Activated T-helper 1 cell treated with anti-CD3 and anti-CD28 coated beads, Interleukin-12 subunit alpha, Interleukin-12 subunit beta, Interleukin-2, Interleukin-4 antibody, amounts not matched to agents 30 ng/mL and 10 ng/mL and 1 ng/mL, durations not matched to agents 14 hours and 24 hours and 36 hours (primary cell): ENCODE results near the gene CX3CL1. TPM values are rescaled to one million over a fixed set of nuclear protein-coding genes. Genes with fewer than 3 reads are reported as not detected.
"Not testable (repeated sequence)": the region's sequence is repeated elsewhere in the genome, so short reads cannot be mapped to it uniquely, and the experiment has no call there.

Source experiments
- DNase-seq: peaks from one replicate; pipeline ENCODE4 v3.0.0; 2021; ENCODE audit warnings: low spot score
- H3K27ac Mint-ChIP-seq: one replicate; pipeline ENCODE4 v1.8.0; 2021; ENCODE audit warnings: mild to moderate bottlenecking, mixed read lengths
- H3K27me3 Mint-ChIP-seq: one replicate; pipeline ENCODE4 v1.8.0; 2022; ENCODE audit warnings: mild to moderate bottlenecking, moderate library complexity, mixed read lengths; ENCODE audit not compliant: insufficient read depth
- H3K36me3 Mint-ChIP-seq: one replicate; pipeline ENCODE4 v1.8.0; 2021; ENCODE audit warnings: low read depth, mixed read lengths
- H3K4me1 Mint-ChIP-seq: one replicate; pipeline ENCODE4 v1.8.0; 2021; ENCODE audit warnings: low read depth, mixed read lengths
- H3K4me3 Mint-ChIP-seq: one replicate; pipeline ENCODE4 v1.8.0; 2021; ENCODE audit warnings: mild to moderate bottlenecking, moderate library complexity, mixed read lengths
- H3K9me3 Mint-ChIP-seq: one replicate; pipeline ENCODE4 v1.8.0; 2021; ENCODE audit warnings: mixed read lengths
- intact Hi-C: fragments of 100-400 bp; cut with micrococcal nuclease; formaldehyde crosslinking; loops from one replicate; pipeline ENCODE4 v1.15.1; 2024
- total RNA-seq: library from RNA; stranded (reverse); gene quantifications from 2 replicates; pipeline ENCODE4 v1.2.3, GENCODE V29; 2022

CX3CL1 gene
- total RNA-seq, 1 donor from 2014 or later = not detected

GRCh38 chr16:57361404-57361803 lies 10.9 kb upstream of the CX3CL1 start:
- no peak overlapping the region for H3K4me3 Mint-ChIP-seq
- H3K27me3 Mint-ChIP-seq = peaks cover 2% of the 10 kb centered on the region
- no peak for DNase-seq
- H3K27ac Mint-ChIP-seq = no peak overlapping the region
- peaks cover 11% of the 10 kb centered on the region for H3K4me1 Mint-ChIP-seq
- no peaks in the 10 kb centered on the region for H3K9me3 Mint-ChIP-seq
- H3K36me3 Mint-ChIP-seq = no peaks in the 10 kb centered on the region
- intact Hi-C loops = no loop called here

GRCh38 chr16:57364143-57364542 lies 8.1 kb upstream of the CX3CL1 start:
- Mint-ChIP-seq H3K9me3 (no peaks in the 10 kb centered on the region), H3K36me3 (no peaks in the 10 kb centered on the region), H3K27me3 (no peaks in the 10 kb centered on the region), H3K4me1 (no peaks in the 10 kb centered on the region), H3K27ac (no peak overlapping the region), H3K4me3 (no peak overlapping the region)
- intact Hi-C loops = no loop called here
- DNase-seq = no peak

GRCh38 chr16:57366544-57367040 lies 5.7 kb upstream of the CX3CL1 start:
- no peaks in the 10 kb centered on the region for H3K9me3 Mint-ChIP-seq
- no peak overlapping the region for H3K27ac Mint-ChIP-seq
- no peaks in the 10 kb centered on the region for H3K27me3 Mint-ChIP-seq
- no peaks in the 10 kb centered on the region for H3K4me1 Mint-ChIP-seq
- no peaks in the 10 kb centered on the region for H3K36me3 Mint-ChIP-seq
- H3K4me3 Mint-ChIP-seq = no peak overlapping the region
- intact Hi-C loops = no loop called here
- DNase-seq = no peak

DNA sequence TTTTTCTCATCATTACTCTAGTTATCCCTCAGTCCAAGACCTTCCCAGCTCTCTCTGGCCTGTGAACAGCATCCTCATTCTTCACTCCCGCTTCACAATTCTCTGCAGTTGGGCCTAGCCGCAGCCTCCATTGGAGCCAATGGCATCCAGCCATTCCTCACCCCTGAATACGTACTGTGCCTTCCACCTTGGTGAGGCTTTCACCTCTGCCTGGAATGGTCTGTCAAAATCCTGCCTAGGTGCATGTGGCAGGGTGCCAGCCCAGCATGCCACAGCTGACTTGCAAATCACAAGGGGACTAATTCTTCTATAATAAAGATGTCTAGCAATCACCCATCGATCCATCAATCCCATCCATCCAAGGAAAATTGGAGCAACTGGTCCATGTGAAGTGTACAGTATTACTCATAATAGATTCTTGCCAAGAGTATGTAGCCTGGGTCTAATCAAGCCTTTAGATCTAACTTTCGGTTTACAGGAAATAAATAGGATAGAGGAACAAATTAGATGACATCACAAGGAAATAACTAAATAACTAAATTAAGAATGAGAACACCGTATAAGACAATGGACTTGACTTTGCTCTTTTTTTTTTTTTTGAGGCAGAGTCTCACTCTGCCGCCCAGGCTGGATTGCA lies 5.1 kb upstream of the CX3CL1 start:
- Mint-ChIP-seq H3K9me3 (no peaks in the 10 kb centered on the region), H3K4me1 (no peaks in the 10 kb centered on the region), H3K27me3 (no peaks in the 10 kb centered on the region), H3K27ac (peak overlapping the region; percentile 8), H3K36me3 (no peaks in the 10 kb centered on the region), H3K4me3 (no peak overlapping the region)
- intact Hi-C loops = no loop called here
- no peak for DNase-seq

DNA sequence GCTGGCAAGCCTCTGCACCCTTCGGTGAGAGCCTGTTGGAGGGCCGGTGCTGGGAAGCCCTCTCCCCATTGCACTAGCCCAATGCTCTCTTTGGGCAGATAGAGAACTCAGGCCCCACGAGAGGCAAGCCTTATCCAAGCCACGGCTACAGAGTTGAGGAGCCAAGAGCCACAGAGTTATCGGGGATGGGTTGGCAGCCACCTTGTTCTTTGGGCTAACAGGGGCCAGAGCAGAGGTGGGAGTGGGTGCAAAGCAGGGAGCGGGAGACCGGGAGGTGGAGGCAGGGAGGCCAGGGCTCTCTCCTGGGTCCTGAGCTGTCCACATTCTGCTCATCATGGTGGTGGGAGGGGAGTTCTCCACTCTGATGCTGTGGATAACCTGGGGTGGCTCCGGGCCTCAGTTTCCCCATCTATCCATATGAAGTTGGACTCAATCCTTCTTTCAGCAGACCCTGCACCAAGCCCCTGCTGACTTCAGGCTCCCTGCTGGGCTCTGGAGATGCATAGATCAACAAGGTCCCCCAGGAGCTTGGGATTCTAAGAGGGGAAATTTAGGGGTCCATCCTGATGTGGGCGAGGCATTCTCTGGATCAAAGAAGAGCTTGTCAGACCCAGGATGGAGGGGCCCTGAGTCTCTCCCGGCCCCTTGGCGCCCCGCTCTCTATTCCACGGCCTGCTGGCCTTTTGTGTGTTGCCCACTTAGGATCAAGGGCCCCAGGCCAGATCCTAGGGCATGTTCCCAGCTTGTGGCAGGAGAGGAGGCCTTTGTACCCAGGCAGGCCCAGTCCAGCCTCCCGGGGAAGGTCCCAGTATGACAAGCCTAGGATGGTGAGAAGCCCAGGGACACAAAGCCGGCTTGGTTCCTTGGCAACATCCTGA lies 557 bp upstream of the CX3CL1 start:
- Mint-ChIP-seq H3K9me3 (no peaks in the 10 kb centered on the region), H3K36me3 (no peaks in the 10 kb centered on the region), H3K27me3 (no peaks in the 10 kb centered on the region), H3K27ac (no peak overlapping the region), H3K4me1 (peaks cover 3% of the 10 kb centered on the region), H3K4me3 (no peak overlapping the region)
- DNase-seq = no peak
- intact Hi-C loops = no loop called here

- no peaks in the 10 kb centered on the region for H3K27me3 Mint-ChIP-seq
- no peaks in the 10 kb centered on the region for H3K36me3 Mint-ChIP-seq
- H3K27ac Mint-ChIP-seq = no peak overlapping the region
- intact Hi-C loops = no loop called here
- H3K9me3 Mint-ChIP-seq = no peaks in the 10 kb centered on the region
- no peak for DNase-seq
- peaks cover 17% of the 10 kb centered on the region for H3K4me1 Mint-ChIP-seq
- no peak overlapping the region for H3K4me3 Mint-ChIP-seq
These were observed 1.0 kb downstream of the CX3CL1 start for GRCh38 chr16:57373117-57373947.

DNA sequence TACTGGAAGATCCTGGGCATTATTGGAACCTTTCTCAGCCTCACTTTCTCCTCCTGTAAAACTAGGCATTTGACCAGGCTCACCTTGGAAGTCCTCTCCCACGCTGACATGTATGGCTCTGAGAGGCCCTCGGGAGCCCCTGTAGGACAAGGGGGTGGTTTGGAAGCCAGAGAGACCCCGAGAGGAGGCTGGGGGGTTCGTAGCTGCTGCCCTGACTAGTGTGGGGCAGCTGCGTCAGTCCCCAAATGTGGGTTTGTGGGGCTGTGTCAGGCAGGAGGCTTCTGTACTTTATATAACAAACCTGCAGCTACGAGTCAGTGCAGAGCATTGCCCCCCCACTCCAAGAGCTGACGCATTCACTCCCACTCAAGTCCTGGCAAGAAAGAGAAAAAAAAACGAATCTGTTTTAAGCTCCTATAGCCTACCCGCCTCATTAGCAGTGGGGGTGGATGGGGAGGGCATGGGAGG lies 1.8 kb downstream of the CX3CL1 start:
- H3K27ac Mint-ChIP-seq = no peak overlapping the region
- H3K27me3 Mint-ChIP-seq = no peaks in the 10 kb centered on the region
- intact Hi-C loops = no loop called here
- no peaks in the 10 kb centered on the region for H3K36me3 Mint-ChIP-seq
- peaks cover 17% of the 10 kb centered on the region for H3K4me1 Mint-ChIP-seq
- DNase-seq = no peak
- H3K9me3 Mint-ChIP-seq = no peaks in the 10 kb centered on the region
- H3K4me3 Mint-ChIP-seq = no peak overlapping the region

DNA sequence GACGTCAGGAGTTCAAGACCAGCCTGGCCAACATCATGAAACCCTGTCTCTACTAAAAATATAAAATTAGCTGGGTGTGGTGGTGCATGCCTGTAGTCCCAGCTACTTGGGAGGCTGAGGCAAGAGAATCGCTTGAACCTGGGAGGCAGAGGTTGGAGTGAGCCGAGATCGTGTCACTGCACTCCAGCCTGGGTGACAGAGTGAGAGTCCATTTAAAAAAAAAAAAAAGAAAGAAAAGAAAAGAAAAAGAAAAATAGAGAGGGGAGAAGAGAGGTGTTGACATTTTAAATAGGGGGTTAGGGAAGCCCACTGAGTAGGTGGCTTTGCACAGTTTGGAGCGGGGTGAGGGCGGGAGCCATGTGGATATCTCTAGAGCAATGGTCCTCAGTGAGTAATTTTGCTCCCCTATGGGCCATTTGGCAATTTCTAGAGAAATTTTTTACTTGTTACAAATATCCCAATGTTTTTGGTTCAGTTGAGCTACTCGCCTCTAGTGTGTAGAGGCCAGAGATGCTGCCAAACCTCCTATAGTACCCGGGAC lies 2.7 kb downstream of the CX3CL1 start:
- intact Hi-C loops, H3K9me3 Mint-ChIP-seq, H3K27ac Mint-ChIP-seq, H3K27me3 Mint-ChIP-seq, H3K36me3 Mint-ChIP-seq, H3K4me3 Mint-ChIP-seq, DNase-seq: not testable (repeated sequence)
- peaks cover 17% of the 10 kb centered on the region for H3K4me1 Mint-ChIP-seq

DNA sequence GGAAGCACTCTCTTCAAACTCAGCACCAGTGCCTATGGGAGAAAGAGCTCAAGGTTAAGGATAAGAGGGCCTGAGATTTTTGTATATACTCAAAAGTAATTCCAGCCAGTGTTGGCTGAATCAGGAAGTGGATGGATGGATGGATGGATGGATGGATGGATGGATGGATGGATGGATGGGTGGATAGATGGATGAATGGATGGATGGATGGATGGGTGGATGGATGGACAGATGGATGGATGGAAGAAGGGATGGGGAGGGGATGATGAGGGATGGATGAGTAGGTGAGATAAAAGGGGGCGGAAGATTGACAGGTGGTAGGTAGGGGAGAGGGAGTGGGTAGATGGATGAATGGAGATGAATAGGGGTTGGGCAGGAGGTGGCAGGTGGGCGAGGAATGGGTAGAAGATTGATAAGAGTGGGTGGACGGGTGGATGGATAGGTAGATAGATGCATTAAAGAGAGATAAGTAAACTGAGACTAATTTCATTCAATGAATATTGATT lies 4.1 kb downstream of the CX3CL1 start:
- no peak for DNase-seq
- no peaks in the 10 kb centered on the region for H3K27me3 Mint-ChIP-seq
- no peak overlapping the region for H3K27ac Mint-ChIP-seq
- no peaks in the 10 kb centered on the region for H3K9me3 Mint-ChIP-seq
- no peak overlapping the region for H3K4me3 Mint-ChIP-seq
- peaks cover 17% of the 10 kb centered on the region for H3K4me1 Mint-ChIP-seq
- no peaks in the 10 kb centered on the region for H3K36me3 Mint-ChIP-seq
- intact Hi-C loops = no loop called here

DNA sequence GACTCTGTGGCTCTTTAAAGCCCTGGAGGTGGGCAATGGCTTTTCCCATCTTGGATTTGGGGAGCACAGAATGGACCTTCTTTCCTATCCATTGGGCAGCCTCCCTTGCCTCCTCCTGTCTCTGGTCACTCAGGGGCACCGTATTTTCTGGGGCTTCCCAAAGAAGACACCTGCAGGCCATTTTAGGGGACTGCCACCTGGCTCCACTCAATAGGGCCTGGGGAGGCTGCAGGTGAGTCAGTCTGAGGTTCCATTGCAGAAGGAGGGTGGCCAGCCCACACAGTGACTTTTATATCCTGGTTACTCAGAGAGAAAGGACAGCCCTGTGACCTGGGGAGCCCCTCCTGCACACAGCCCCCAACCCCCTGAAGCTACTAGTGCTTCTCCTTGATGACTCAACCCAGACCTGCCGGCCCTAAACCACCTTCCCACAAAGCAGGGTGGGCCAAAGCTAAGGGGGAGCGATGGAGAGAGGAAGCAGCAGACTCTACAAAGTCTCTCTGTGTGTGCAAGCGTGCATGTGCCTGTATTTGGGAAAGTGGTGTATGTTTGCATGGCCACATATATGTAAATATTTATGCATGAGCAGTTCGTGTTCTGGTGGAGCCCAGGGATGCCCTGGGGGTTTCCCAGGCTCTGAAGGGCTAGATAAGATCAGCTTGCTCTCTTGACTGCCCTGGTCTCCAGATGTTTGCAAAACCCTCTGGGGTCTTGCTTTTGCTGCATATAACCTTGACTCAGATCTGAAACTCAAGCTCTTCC lies 5.0 kb downstream of the CX3CL1 start:
- peak overlapping the region; percentile 74 for H3K27ac Mint-ChIP-seq
- peak; percentile 3 for DNase-seq
- H3K27me3 Mint-ChIP-seq = no peaks in the 10 kb centered on the region
- H3K4me1 Mint-ChIP-seq = peaks cover 17% of the 10 kb centered on the region
- no peaks in the 10 kb centered on the region for H3K9me3 Mint-ChIP-seq
- no peak overlapping the region for H3K4me3 Mint-ChIP-seq
- intact Hi-C loops = loop anchor here (1.0 kb wide), 2 partner anchors 38 to 77 kb away; no protein-coding TSS in a partner anchor
- no peaks in the 10 kb centered on the region for H3K36me3 Mint-ChIP-seq

DNA sequence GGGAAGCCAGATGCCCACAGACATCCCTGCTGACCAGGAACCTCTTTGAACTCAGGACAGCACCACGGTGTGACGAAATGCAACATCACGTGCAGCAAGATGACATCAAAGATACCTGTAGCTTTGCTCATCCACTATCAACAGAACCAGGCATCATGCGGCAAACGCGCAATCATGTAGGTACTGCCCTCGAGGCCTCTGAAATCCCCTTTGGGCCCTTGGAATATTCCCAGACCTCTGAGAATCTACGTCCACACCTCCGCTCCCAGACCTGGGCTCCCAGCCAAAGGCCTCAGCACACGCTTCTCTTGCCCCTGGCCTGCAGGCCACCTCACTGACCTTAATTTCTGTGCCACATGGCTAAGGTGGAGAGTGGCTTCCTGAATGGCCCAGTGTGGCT lies 7.3 kb downstream of the CX3CL1 start:
- DNase-seq = no peak
- Mint-ChIP-seq H3K4me3 (no peak overlapping the region), H3K36me3 (no peaks in the 10 kb centered on the region), H3K27ac (no peak overlapping the region), H3K4me1 (peaks cover 17% of the 10 kb centered on the region), H3K9me3 (no peaks in the 10 kb centered on the region), H3K27me3 (no peaks in the 10 kb centered on the region)
- intact Hi-C loops = no loop called here
